Upper lobe of left lung (tissue), 4 donors: Measurements from ENCODE around the gene ADCY5.

ENCODE experiments used
- CTCF ChIP-seq, 6 experiments: fragments of 450-650 bp in 4 of 6; fragments of 200-600 bp in 2 of 6; sonication (generic) in 2 of 6; IDR thresholded peaks; one replicate each; pipeline ENCODE4 v1.5.1; 2016 to 2019; ENCODE audit warnings: antibody characterized with exemption in 6 of 6
- POLR2AphosphoS5 ChIP-seq, 2 donors: sonication (generic); formaldehyde crosslinking; IDR thresholded peaks; one replicate each; pipeline ENCODE4 v1.5.1; 2017; ENCODE audit warnings: antibody characterized with exemption in 2 of 2

- TF ChIP-seq CTCF (IDR thresholded peaks at IDR 0.05) (no peak), POLR2AphosphoS5 (IDR thresholded peaks at IDR 0.05) (no peak)
Observed at GRCh38 chr3:123278446-123278845, 170.4 kb downstream of the ADCY5 start.
